Fibroblast of the aortic adventitia (primary cell): Measurements from ENCODE around the gene UBTF. TPM values are rescaled to one million over a fixed set of nuclear protein-coding genes. Genes with fewer than 3 reads are reported as not detected.

Experiments
- DNase-seq: peaks from one replicate; pipeline ENCODE4 v3.0.0-alpha.2; 2010; ENCODE audit warnings: low read depth
- H3K4me3 ChIP-seq: 2 replicates; pipeline ENCODE4 v1.5.1; 2011; ENCODE audit warnings: low read depth, mild to moderate bottlenecking, control low read depth, low read length, moderate library complexity
- CTCF ChIP-seq: IDR thresholded peaks from 2 replicates; pipeline ENCODE4 v1.5.1; 2011; ENCODE audit warnings: mild to moderate bottlenecking, low read length, control low read depth, inconsistent platforms; ENCODE audit not compliant: insufficient read depth
- total RNA-seq: library from RNA; depleted of rRNA; stranded (reverse); fragments of >200 nt; gene quantifications from 2 replicates; pipeline ENCODE4 v1.2.3, GENCODE V29; 2012; ENCODE audit warnings: low replicate concordance

The UBTF gene
- total RNA-seq, 1 donor = 64.2 TPM

- no peak for DNase-seq
- no peak for TF ChIP-seq CTCF
- no peak overlapping the region for H3K4me3 ChIP-seq
These were observed 36.4 kb upstream of the UBTF start for GRCh38 chr17:44255915-44256314.

GRCh38 chr17:44254361-44255095 is 35.1 kb upstream of the UBTF start:
- TF ChIP-seq CTCF = no peak
- H3K4me3 ChIP-seq = no peak overlapping the region
- DNase-seq = no peak

GRCh38 chr17:44253006-44253405 is 33.5 kb upstream of the UBTF start:
- no peak overlapping the region for H3K4me3 ChIP-seq
- DNase-seq = no peak
- no peak for TF ChIP-seq CTCF

GRCh38 chr17:44251062-44251461 is 31.6 kb upstream of the UBTF start:
- no peak for TF ChIP-seq CTCF
- DNase-seq = no peak
- H3K4me3 ChIP-seq = no peak overlapping the region

DNA sequence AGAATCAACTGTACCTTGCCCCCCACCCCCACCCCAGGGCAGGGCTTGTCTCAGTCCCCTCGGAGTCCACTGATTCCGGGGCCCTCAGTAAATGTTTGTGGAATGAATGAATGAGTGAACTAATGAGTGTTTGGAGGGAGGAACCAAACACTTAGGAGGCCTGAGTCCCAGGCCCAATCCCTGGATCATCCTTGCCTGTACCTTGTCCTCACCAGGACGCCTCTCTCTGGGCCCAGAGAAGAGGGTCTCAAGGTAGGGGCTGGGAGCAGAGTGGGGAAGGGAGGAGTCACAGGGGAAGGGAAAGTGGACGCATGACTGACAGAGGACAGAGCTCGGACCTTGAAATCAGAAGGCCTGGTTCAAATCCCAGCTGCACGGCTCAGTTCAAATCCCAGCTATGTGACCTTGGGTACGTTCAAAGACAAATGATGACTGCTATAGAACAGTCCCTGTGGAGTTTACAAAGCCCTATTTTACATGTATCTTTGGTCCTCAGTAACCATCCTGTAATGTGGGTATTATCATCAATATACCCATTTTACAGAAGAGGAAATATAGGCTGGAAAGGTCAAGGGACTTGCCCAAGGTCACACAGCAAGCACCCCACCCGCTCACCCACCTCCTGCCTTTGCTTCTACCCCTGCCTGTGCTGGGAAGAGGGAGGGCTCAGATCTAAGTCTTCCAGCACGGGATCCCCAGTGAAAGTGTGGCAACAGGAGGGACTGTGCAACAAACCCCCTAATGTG is 30.2 kb upstream of the UBTF start:
- DNase-seq = no peak
- H3K4me3 ChIP-seq = no peak overlapping the region
- no peak for TF ChIP-seq CTCF

DNA sequence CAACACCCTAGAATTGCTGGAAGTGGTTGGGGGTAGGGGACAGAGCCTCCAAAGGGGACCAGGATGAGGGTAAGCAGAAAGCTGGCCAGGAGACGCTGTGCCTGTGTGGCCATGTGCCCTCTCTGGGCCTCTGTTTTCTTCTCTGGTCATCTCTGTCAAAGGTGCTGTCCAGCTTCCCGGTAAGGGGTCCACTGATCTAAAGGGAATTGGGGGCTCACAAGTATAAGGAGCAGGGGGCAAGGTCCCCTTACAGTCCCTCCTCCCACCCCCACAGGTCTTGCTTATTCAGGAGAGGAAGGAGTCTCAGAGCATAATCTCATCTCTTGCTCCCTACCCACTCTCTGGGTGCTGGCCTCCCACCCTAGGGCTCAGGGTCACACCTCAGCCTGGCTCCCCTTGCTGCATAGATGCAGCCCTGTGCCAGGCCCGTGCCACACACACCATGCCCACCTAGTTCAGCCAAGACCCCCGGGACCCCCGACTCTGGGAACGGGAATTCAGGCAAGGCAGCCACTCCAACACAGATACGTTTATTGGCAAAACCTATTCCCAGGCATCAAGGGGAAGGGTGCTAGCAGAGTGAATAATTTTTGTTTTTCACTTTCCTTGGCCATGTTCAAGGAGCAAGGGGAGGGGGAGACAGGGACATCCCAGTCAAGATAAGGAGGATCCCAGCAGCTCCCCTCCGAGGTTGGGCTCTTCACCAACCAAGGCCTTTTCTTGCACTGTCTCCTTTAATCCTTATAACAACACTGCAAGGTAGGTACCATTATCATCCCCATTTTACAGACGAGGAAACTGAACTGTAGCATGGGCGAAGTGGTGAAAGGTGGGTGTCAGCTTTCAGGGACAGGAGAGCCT is 28.6 kb upstream of the UBTF start:
- no peak overlapping the region for H3K4me3 ChIP-seq
- no peak for DNase-seq
- TF ChIP-seq CTCF = no peak
